ENCODE data around the gene TMEM87B.
A peak's percentile ranks its signal among the peaks of the same experiment; 100 is the strongest.
"Not testable (repeated sequence)": the region's sequence is repeated elsewhere in the genome, so short reads cannot be mapped to it uniquely, and the experiment has no call there.

TMEM87B gene

GRCh38 chr2:112093216-112093615 is 38.1 kb downstream of the TMEM87B start:
- Mint-ChIP-seq H3K9me3 (no peaks in the 10 kb centered on the region), H3K27me3 (no peaks in the 10 kb centered on the region), H3K4me1 (peaks cover 0 to 6% of the 10 kb centered on the region in 2 donors), H3K27ac (no peak overlapping the region), H3K36me3 (peaks cover 35 to 50% of the 10 kb centered on the region in 2 donors), H3K4me3 (no peak overlapping the region)
- ATAC-seq (replicated peaks) (no peak), DNase-seq (no peak)

- Mint-ChIP-seq H3K36me3 (peaks cover 27 to 43% of the 10 kb centered on the region in 2 donors), H3K27ac (no peak overlapping the region), H3K4me1 (peaks cover 0 to 6% of the 10 kb centered on the region in 2 donors), H3K4me3 (no peak overlapping the region), H3K9me3 (no peaks in the 10 kb centered on the region), H3K27me3 (no peaks in the 10 kb centered on the region)
- DNase-seq: no peak
- no peak for ATAC-seq (replicated peaks)
Measured at GRCh38 chr2:112095681-112096080, 40.6 kb downstream of the TMEM87B start.

GRCh38 chr2:112096098-112096497 is 41.0 kb downstream of the TMEM87B start:
- no peak for DNase-seq
- no peak overlapping the region for H3K27ac Mint-ChIP-seq
- H3K4me3 Mint-ChIP-seq: no peak overlapping the region
- H3K9me3 Mint-ChIP-seq: no peaks in the 10 kb centered on the region
- H3K27me3 Mint-ChIP-seq: no peaks in the 10 kb centered on the region
- H3K36me3 Mint-ChIP-seq: peaks cover 27 to 38% of the 10 kb centered on the region in 2 donors
- no peak for ATAC-seq (replicated peaks)
- H3K4me1 Mint-ChIP-seq: peaks cover 0 to 6% of the 10 kb centered on the region in 2 donors

GRCh38 chr2:112108178-112108832 is 53.2 kb downstream of the TMEM87B start:
- DNase-seq (no peak), ATAC-seq (replicated peaks) (no peak)
- H3K27ac Mint-ChIP-seq: no peak overlapping the region
- peaks cover 0 to 2% of the 10 kb centered on the region in 2 donors for H3K4me1 Mint-ChIP-seq
- no peak overlapping the region for H3K4me3 Mint-ChIP-seq
- no peaks in the 10 kb centered on the region for H3K27me3 Mint-ChIP-seq
- H3K9me3 Mint-ChIP-seq: peaks cover 12% of the 10 kb centered on the region in 2 donors
- peaks cover 71 to 81% of the 10 kb centered on the region in 2 donors for H3K36me3 Mint-ChIP-seq

- Mint-ChIP-seq H3K4me3 (no peak overlapping the region), H3K27ac (no peak overlapping the region), H3K9me3 (peaks cover 12% of the 10 kb centered on the region in 2 donors), H3K27me3 (no peaks in the 10 kb centered on the region), H3K4me1 (peaks cover 0 to 2% of the 10 kb centered on the region in 2 donors), H3K36me3 (peaks cover 69 to 75% of the 10 kb centered on the region in 2 donors)
- no peak for ATAC-seq (replicated peaks)
- DNase-seq: no peak
Measured at GRCh38 chr2:112109278-112109677, 54.2 kb downstream of the TMEM87B start.

GRCh38 chr2:112110966-112111365 is 55.9 kb downstream of the TMEM87B start:
- ATAC-seq (replicated peaks): no peak

GRCh38 chr2:112113354-112113753 is 58.3 kb downstream of the TMEM87B start:
- not testable (repeated sequence) for H3K27ac Mint-ChIP-seq; H3K27me3 Mint-ChIP-seq; ATAC-seq (replicated peaks); H3K4me3 Mint-ChIP-seq; DNase-seq; H3K4me1 Mint-ChIP-seq
- peaks cover 54 to 64% of the 10 kb centered on the region in 2 donors for H3K36me3 Mint-ChIP-seq
- H3K9me3 Mint-ChIP-seq: peaks cover 9 to 10% of the 10 kb centered on the region in 2 donors

More at GRCh38 chr2:112110966-112111365, 55.9 kb downstream of the TMEM87B start:
- no peak overlapping the region for H3K4me3 Mint-ChIP-seq
- no peak for DNase-seq
- no peak overlapping the region for H3K27ac Mint-ChIP-seq
- H3K9me3 Mint-ChIP-seq: peaks cover 12% of the 10 kb centered on the region in 2 donors
- H3K4me1 Mint-ChIP-seq: peaks cover 0 to 2% of the 10 kb centered on the region in 2 donors
- peaks cover 64 to 70% of the 10 kb centered on the region in 2 donors for H3K36me3 Mint-ChIP-seq
- no peaks in the 10 kb centered on the region for H3K27me3 Mint-ChIP-seq

GRCh38 chr2:112118148-112118547 is 63.1 kb downstream of the TMEM87B start:
- H3K36me3 Mint-ChIP-seq: peaks cover 22 to 26% of the 10 kb centered on the region in 2 donors
- H3K9me3 Mint-ChIP-seq: peaks cover 0 to under 1% of the 10 kb centered on the region in 2 donors
- H3K4me3 Mint-ChIP-seq: no peak overlapping the region
- peaks cover 0 to 5% of the 10 kb centered on the region in 2 donors for H3K4me1 Mint-ChIP-seq
- no peak for ATAC-seq (replicated peaks)
- no peak overlapping the region for H3K27ac Mint-ChIP-seq
- no peaks in the 10 kb centered on the region for H3K27me3 Mint-ChIP-seq
- DNase-seq: no peak

- peaks cover 0 to 5% of the 10 kb centered on the region in 2 donors for H3K4me1 Mint-ChIP-seq
- ATAC-seq (replicated peaks): no peak
- H3K27me3 Mint-ChIP-seq: no peaks in the 10 kb centered on the region
- peaks cover 5 to 6% of the 10 kb centered on the region in 2 donors for H3K9me3 Mint-ChIP-seq
- no peak for DNase-seq
- H3K36me3 Mint-ChIP-seq: peaks cover 33 to 34% of the 10 kb centered on the region in 2 donors
- no peak overlapping the region for H3K4me3 Mint-ChIP-seq
- H3K27ac Mint-ChIP-seq: no peak overlapping the region
Measured at GRCh38 chr2:112121682-112122254, 66.7 kb downstream of the TMEM87B start.

- no peak overlapping the region for H3K27ac Mint-ChIP-seq
- peaks cover 13 to 15% of the 10 kb centered on the region in 2 donors for H3K36me3 Mint-ChIP-seq
- no peak for ATAC-seq (replicated peaks)
- DNase-seq: no peak
- peaks cover 16 to 17% of the 10 kb centered on the region in 2 donors for H3K9me3 Mint-ChIP-seq
- H3K4me3 Mint-ChIP-seq: no peak overlapping the region
- H3K27me3 Mint-ChIP-seq: no peaks in the 10 kb centered on the region
- H3K4me1 Mint-ChIP-seq: no peaks in the 10 kb centered on the region
Measured at GRCh38 chr2:112129060-112129459, 74.0 kb downstream of the TMEM87B start.

- peaks cover 2 to 3% of the 10 kb centered on the region in 2 donors for H3K36me3 Mint-ChIP-seq
- peaks cover 8 to 25% of the 10 kb centered on the region in 2 donors for H3K27me3 Mint-ChIP-seq
- H3K4me3 Mint-ChIP-seq: no peak overlapping the region
- no peak overlapping the region for H3K27ac Mint-ChIP-seq
- H3K9me3 Mint-ChIP-seq: peaks cover 6 to 10% of the 10 kb centered on the region in 2 donors
- DNase-seq (no peak), ATAC-seq (replicated peaks) (no peak)
- peaks cover 7 to 8% of the 10 kb centered on the region in 2 donors for H3K4me1 Mint-ChIP-seq
Measured at GRCh38 chr2:112133344-112133743, 78.3 kb downstream of the TMEM87B start.

GRCh38 chr2:112134120-112134519 is 79.1 kb downstream of the TMEM87B start:
- ATAC-seq (replicated peaks) (no peak), DNase-seq (no peak)
- Mint-ChIP-seq H3K27me3 (peaks cover 8 to 25% of the 10 kb centered on the region in 2 donors), H3K4me1 (peaks cover 7 to 8% of the 10 kb centered on the region in 2 donors), H3K9me3 (peaks cover 5 to 10% of the 10 kb centered on the region in 2 donors), H3K27ac (no peak overlapping the region), H3K36me3 (peaks cover 2 to 3% of the 10 kb centered on the region in 2 donors), H3K4me3 (no peak overlapping the region)

- peaks cover 16 to 36% of the 10 kb centered on the region in 2 donors for H3K27me3 Mint-ChIP-seq
- H3K4me1 Mint-ChIP-seq: peaks cover 10 to 14% of the 10 kb centered on the region in 2 donors
- DNase-seq (no peak), ATAC-seq (replicated peaks) (no peak)
- no peak overlapping the region for H3K4me3 Mint-ChIP-seq
- H3K36me3 Mint-ChIP-seq: peaks cover 2 to 3% of the 10 kb centered on the region in 2 donors
- H3K27ac Mint-ChIP-seq: no peak overlapping the region
- H3K9me3 Mint-ChIP-seq: peaks cover 5 to 10% of the 10 kb centered on the region in 2 donors
Measured at GRCh38 chr2:112136096-112136495, 81.0 kb downstream of the TMEM87B start.

GRCh38 chr2:112137516-112138158 is 82.6 kb downstream of the TMEM87B start:
- Mint-ChIP-seq H3K4me1 (peaks cover 10 to 14% of the 10 kb centered on the region in 2 donors), H3K9me3 (peaks cover 1 to 3% of the 10 kb centered on the region in 2 donors), H3K36me3 (no peaks in the 10 kb centered on the region), H3K4me3 (peak overlapping the region; percentile 74 to 78), H3K27ac (peak overlapping the region; percentile 67), H3K27me3 (peaks cover 18 to 50% of the 10 kb centered on the region in 2 donors)
- ATAC-seq (replicated peaks): peak; percentile 76 to 84
- no peak for DNase-seq
